Myocyte (in vitro differentiated cells): ENCODE measurements around the gene AOAH. TPM values are rescaled to one million over a fixed set of nuclear protein-coding genes. Genes with fewer than 3 reads are reported as not detected.
"Not testable (repeated sequence)": the region's sequence is repeated elsewhere in the genome, so short reads cannot be mapped to it uniquely, and the experiment has no call there.

Source experiments
- DNase-seq: peaks from one replicate; pipeline ENCODE4 v3.0.0-alpha.2; 2012; ENCODE audit warnings: low read depth
- total RNA-seq: library from RNA; depleted of rRNA; stranded (reverse); fragments of >200 nt; gene quantifications from 2 replicates; pipeline ENCODE4 v1.2.3, GENCODE V29; 2014

AOAH gene
- total RNA-seq, 1 donor from 2014 or later: not detected

GRCh38 chr7:36658335-36659171 lies 65.7 kb downstream of the AOAH start:
- peak; percentile 57 for DNase-seq

DNA sequence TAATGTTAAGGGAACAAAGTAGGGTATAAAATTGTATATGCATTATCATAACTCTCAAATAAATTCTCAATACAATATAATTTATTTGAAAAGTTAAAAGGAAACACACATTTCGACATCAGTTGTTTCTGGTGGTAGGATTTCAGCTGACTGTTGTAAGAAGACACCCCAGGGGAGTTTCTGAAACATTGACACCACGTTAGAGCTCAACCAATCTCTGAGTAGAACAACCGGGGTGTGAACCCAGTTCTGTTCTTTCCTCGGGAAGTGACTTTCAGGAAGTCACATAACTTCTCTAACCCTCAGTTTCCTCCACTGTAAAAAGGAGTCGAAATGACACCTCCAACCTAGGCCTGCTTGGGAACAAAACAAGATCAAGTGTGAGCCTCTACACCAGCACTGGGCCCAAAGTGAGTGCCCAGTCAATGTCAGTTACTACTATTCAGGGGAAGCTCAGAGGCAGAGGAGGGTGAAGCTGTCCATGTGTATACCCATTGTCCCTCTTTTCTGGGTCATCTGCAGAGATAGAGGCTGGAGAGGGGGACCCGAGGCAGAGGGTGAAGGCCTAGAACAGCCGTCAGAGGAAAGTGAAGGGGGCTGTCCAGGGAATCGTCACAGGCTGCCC lies 67.1 kb downstream of the AOAH start:
- no peak for DNase-seq

DNA sequence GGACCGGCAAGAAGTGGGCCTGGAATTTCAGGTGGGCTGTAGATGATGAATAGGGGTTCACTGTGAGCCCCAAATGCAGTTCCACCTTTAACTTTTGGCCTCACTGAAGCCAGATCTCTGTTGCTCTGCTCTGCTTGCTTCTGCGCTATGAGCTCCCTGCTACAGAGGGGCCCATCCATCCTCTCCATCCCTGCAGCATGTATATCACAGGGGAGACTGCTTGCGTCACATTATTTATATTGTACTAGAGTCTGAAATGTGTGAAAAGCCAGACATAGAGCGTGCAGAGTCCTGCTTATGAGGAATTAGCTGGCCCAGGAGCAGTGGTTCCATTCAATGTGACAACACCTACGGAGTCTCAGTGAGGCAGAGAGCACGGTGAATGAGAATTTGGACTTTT lies 69.9 kb downstream of the AOAH start:
- DNase-seq: no peak

DNA sequence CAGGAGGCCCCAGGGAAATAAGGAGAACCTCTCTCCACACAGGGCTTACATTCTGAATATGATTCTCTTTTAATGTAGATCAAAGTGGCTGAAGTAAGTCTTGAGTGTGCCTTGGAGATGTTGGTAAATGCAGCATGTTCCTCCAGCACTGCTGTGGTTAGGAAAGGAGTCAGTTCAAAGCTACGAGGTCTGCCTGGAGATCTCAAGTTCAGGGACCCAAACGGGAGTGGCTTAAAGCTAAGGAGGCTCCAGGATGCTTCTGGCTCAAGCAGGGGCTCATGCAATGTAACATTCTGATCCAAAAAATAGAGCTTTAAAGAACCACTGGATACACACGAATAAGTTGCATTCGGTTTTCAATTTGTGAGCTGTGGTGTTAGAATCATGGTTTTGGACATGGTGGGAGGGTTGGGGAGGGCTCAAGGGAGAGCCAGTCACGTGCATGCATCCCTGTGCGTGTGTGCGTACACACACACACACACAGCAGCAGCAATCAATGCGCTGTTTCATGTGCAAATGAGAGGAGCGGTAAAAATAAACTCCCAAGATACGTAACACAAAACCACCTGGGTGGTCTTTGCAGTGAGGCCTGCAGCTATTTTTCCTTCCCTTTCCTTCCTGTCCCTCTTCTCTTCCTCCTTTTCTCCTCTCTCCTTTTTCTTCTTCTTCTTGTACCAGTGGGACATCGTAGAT lies 70.5 kb downstream of the AOAH start:
- peak; percentile 28 for DNase-seq

GRCh38 chr7:36653008-36653662 lies 71.2 kb downstream of the AOAH start:
- peak; percentile 66 for DNase-seq

GRCh38 chr7:36652431-36652830 lies 71.9 kb downstream of the AOAH start:
- no peak for DNase-seq

DNA sequence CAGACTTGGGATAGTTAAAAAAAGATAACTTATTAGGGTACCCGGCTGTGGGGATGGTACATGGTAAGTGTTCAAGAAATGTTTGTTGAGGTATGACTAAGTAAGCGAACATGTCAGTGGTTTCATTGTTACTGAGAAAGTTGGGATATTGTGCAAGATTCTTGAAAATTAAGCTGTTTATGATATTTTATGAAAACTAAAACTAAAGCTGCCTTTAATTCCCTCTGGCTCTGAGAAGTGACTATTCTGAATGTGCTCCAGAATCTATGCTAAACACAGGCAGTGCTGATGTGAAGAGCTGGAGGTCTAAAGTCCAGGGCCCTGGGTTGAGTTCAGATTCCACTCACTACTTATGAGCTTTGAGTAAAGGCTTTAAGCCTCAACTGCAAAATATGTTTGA lies 72.9 kb downstream of the AOAH start:
- peak; percentile 71 for DNase-seq

DNA sequence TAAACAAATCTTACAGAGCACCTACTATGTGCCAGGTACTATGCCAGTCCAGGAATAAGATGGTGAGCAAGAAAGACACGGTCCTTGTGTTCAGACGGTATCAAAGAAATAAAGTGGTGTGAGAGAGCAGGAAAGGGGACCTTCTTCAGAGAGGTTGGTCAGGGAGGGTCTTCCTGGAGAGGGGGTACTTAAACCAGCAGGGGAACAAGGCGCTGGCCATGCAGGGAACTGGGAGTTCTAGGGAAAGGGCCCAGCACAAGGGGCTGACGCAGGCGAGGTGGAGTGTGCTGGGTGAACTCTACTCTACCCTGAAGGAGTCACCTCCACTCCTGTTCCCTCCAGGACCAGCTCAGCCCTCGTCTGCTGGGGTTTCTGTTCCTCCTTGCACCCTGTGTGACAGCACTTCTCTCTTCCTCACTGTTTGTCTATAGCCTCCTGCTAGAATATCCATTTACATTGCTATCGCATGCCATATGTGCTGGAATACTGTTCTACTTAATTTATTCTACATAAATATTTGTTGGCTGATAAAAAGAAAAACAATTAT lies 73.5 kb downstream of the AOAH start:
- no peak for DNase-seq

- DNase-seq: no peak
These were observed 74.0 kb downstream of the AOAH start for GRCh38 chr7:36650320-36650719.

GRCh38 chr7:36649319-36649718 lies 75.0 kb downstream of the AOAH start:
- DNase-seq: not testable (repeated sequence)

GRCh38 chr7:36648441-36648840 lies 75.9 kb downstream of the AOAH start:
- no peak for DNase-seq

- peak; percentile 52 for DNase-seq
These were observed 79.5 kb downstream of the AOAH start for GRCh38 chr7:36644625-36645422.

DNA sequence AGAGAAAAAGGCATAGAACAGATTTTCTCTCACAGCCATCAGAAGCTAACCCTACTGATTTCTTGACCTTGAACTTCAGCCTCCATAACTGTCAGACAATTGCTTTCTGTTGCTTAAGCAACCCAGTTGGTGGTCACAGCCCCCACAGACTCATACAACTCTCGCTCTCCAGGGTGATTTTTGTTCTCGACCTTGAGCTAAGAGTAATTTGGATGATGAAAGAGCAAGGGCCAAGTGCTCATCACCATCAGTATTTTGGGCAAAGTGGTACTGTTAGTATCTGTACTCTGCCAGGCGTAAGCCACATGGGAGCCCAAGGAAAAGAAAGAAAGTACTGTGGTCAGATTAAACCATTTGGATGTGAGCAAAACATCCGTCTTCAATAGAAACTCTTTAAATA lies 81.9 kb downstream of the AOAH start:
- DNase-seq: no peak

DNA sequence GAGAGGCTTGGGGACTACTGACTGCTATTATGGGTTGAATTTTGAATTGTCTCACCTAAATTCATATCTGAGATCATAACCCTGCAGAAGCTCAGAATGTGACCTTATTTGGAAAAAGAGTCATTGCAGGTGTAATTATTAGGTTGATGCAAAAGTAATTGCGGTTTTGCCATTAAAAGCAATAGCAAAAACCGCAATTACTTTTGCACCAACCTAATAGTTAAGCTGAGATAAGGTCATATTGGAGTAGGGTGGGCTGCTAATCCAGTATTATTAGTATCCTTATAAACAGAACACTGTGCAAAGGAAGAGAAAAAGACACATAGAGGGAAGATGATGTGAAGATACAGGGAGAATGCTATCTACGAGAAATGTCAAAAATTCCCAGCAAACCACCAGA lies 82.3 kb downstream of the AOAH start:
- DNase-seq: no peak

DNA sequence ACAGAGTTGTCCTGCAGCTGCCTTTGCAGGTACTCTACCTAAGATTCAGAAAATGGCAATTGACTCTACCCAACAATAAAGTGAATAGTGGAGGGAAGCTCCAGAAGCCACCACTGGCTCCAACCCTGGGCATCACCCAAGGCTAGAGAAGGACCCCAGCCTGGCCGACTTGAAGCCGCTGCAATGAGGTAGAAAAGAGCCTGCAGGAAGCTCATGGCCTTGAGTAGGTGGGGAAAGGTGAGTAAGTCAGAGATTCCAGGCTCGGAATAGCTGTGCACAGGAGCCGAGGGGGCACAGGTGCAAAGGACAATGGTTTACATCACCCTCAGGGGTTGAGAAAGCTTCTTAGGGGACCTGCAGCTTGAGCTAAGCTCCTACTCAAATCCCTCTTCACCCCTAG lies 83.6 kb downstream of the AOAH start:
- no peak for DNase-seq

DNA sequence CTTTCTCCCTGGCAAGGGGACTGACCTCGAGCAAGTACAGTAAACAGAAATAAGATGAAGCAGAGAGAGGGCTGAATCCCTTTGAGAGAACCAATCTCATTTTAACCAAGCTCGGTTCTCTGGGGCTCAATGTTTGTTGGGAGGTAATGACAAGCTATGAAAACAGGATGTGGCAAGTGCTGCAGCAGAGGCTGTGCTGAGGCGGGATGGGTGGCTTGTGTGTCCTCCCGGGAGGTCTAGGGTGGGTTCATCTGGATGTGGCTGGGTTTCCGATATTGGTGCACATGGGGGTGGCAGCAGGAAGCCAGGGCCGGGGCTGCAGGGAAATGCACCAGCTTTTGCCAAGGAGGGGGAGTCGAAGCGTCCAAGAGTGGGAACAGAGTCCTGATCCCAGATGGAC lies 84.5 kb downstream of the AOAH start:
- no peak for DNase-seq

DNA sequence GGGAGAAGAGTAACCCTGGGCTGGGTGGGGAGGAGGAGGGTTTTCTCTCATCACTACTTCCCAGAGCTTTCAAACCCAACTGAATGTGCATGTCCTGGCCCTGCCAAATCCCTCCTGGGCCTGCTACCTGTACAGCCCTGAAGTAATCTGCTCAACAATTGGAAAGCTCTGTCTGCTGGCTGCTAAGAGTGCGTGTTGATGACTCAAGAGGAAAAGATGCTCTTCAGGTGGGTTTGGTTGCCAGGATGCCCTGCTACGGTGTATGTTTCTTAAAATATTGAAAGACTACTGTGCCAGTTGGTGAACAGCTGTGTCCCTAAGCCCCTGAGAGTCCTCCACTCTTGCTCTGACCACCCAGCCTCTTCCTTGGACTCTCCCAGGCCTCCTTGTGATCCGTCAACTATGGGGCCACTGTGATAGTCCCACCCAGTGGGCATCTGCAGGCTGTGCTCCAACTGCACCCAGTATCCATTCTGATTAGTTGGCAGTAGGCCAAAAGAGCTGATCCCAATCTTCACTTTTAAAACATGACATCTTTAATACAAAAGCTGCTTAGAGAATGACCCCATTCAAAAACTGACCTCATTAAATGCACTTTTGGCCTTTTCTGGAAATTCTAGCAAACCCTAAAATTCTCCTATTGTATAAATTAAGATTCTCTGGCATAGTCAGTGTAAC lies 85.6 kb downstream of the AOAH start:
- no peak for DNase-seq

DNA sequence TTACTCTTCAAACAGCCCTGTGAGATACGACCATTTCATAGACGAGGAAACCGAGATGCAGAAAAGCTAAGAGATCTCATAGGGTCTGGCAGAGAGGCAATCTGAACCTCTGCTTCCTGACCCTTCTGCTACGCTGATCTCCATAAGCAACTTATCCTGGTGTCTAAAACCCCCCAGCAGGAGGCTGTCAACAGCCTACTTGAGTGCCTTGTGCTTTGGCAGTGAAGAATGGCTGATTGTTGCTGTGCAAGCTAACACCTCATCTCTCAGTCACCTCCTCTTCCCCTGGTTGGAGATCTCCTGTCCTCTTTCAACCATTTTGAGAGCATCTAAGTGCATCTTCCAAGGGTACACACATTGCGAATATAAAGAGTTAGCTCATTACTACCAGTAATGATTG lies 86.2 kb downstream of the AOAH start:
- DNase-seq: no peak

DNA sequence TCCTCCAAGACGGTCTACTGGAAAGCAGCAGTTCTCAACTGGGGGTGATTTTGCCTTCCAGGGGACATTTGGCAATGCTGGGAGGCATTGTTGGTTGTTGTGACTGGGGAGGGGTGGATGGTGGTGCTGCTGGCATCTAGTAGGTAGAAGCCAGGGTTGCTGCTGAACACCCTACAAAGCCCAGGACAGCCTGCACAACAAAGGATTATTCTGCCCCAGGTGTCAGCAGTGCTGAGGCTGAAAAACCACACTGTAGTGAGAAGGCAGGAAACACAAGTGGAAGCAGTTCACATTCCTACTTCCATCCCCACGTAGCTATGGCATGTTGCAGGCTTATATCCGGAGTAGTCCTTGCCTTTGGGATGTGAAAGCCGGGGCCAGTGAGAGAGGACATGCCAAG lies 86.9 kb downstream of the AOAH start:
- DNase-seq: no peak

GRCh38 chr7:36636126-36636525 lies 88.2 kb downstream of the AOAH start:
- no peak for DNase-seq
